Endothelial cell of umbilical vein (primary cell): ENCODE measurements around the gene ZNF362. TPM values are rescaled to one million over a fixed set of nuclear protein-coding genes. Genes with fewer than 3 reads are reported as not detected.

Experiments
- BruUV-seq: library from RNA; stranded (reverse); fragments of 400-500 nt; replicated peaks from 2 replicates; lab custom pipeline; 2021; lab: Mats Ljungman, UMichigan
- CTCF ChIA-PET: fragments of 300-600, 350-600 bp; sonication (Branson Sonifier 250); formaldehyde crosslinking; loops from one replicate; lab custom pipeline; 2021; ENCODE audit warnings: antibody characterized with exemption, inconsistent platforms; lab: Charles Lee
- POLR2A ChIA-PET: fragments of 300-600, 350-600 bp; sonication (Branson Sonifier 250); formaldehyde crosslinking; loops from one replicate; lab custom pipeline; 2021; ENCODE audit warnings: antibody characterized with exemption, inconsistent platforms; lab: Charles Lee
- DNase-seq: peaks from one replicate; pipeline ENCODE4 v3.0.0-alpha.2; 2011; ENCODE audit warnings: low read depth, low spot score
- FAIRE-seq: peaks from 2 replicates; lab custom pipeline; 2011; peaks lifted over from hg19 to GRCh38; lab: Jason Lieb, UNC
- H2AFZ ChIP-seq: 2 replicates; pipeline ENCODE4 v1.6.0; 2012; ENCODE audit warnings: low read depth, low read length, control low read depth, inconsistent platforms
- H3K27ac ChIP-seq: 2 replicates; pipeline ENCODE4 v1.5.1; 2011; ENCODE audit warnings: low read depth, mild to moderate bottlenecking, control low read depth, low read length, moderate library complexity; ENCODE audit not compliant: insufficient read depth
- H3K27me3 ChIP-seq, 2 experiments: 2 replicates each; pipeline versions ENCODE4 v1.6.0 to v1.6.1; 2011; ENCODE audit warnings: low read length in 2 of 2, mixed read lengths in 1 of 2; ENCODE audit not compliant: control insufficient read depth in 2 of 2, insufficient read depth in 2 of 2
- H3K36me3 ChIP-seq, 2 experiments: 2 replicates in 1 of 2; 3 replicates in 1 of 2; pipeline ENCODE4 v1.5.1; 2011; ENCODE audit warnings: low read length in 2 of 2, mild to moderate bottlenecking in 1 of 2, moderate library complexity in 1 of 2; ENCODE audit not compliant: control insufficient read depth in 2 of 2, insufficient read depth in 2 of 2; ENCODE audit errors: extremely low read depth in 1 of 2
- H3K4me1 ChIP-seq: 3 replicates; pipeline ENCODE4 v1.5.1; 2011; ENCODE audit warnings: mild to moderate bottlenecking, low read length; ENCODE audit not compliant: control insufficient read depth, insufficient read depth; ENCODE audit errors: extremely low read depth
- H3K4me2 ChIP-seq: 2 replicates; pipeline ENCODE4 v1.6.1; 2011; ENCODE audit warnings: low read length, control low read depth, mixed read lengths; ENCODE audit not compliant: insufficient read depth
- H3K4me3 ChIP-seq, 3 experiments: fragments of 200-600 bp in 1 of 3; sonication (generic), shearing (Covaris generic) in 1 of 3; replicated peaks in 1 of 3; 2 replicates each; pipeline ENCODE4 v1.5.1; 2011 to 2016; ENCODE audit warnings: control low read depth in 3 of 3, low read length in 3 of 3, mild to moderate bottlenecking in 2 of 3, inconsistent platforms in 1 of 3, low read depth in 1 of 3, moderate library complexity in 1 of 3; ENCODE audit not compliant: insufficient read depth in 1 of 3
- H3K79me2 ChIP-seq: 2 replicates; pipeline ENCODE4 v1.6.0; 2012; ENCODE audit warnings: low read length, inconsistent platforms; ENCODE audit not compliant: control insufficient read depth, insufficient read depth
- H3K9ac ChIP-seq: replicated peaks from 2 replicates; pipeline ENCODE3; 2011; ENCODE audit warnings: low read length, control low read depth; ENCODE audit not compliant: insufficient read depth; ENCODE audit errors: extremely low read depth
- H3K9me1 ChIP-seq: replicated peaks from 3 replicates; pipeline ENCODE4 v1.6.0; 2011; ENCODE audit warnings: mild to moderate bottlenecking, low read length; ENCODE audit not compliant: control insufficient read depth, insufficient read depth; ENCODE audit errors: extremely low read depth
- H3K9me3 ChIP-seq: replicated peaks from 2 replicates; pipeline ENCODE4 v1.5.1; 2012; ENCODE audit warnings: low read length, inconsistent platforms; ENCODE audit not compliant: control insufficient read depth, insufficient read depth
- H4K20me1 ChIP-seq: replicated peaks from 2 replicates; pipeline ENCODE3; 2011; ENCODE audit warnings: mild to moderate bottlenecking, low read length; ENCODE audit not compliant: control insufficient read depth, insufficient read depth; ENCODE audit errors: extremely low read depth
- CTCF ChIP-seq, 2 donors: IDR thresholded peaks; 1 replicate in 1 of 2; 2 replicates in 1 of 2; pipeline ENCODE4 v1.5.1; 2011; ENCODE audit warnings: low read length in 2 of 2, mild to moderate bottlenecking in 2 of 2, moderate library complexity in 2 of 2, control low read depth in 1 of 2, inconsistent platforms in 1 of 2, low read depth in 1 of 2; ENCODE audit not compliant: insufficient read depth in 1 of 2; ENCODE audit errors: extremely low read depth in 1 of 2
- EZH2 ChIP-seq: IDR thresholded peaks from 2 replicates; pipeline ENCODE4 v1.6.1; 2012; ENCODE audit warnings: borderline replicate concordance, low read depth, mild to moderate bottlenecking, moderate library complexity, low read length, inconsistent platforms; ENCODE audit not compliant: severe bottlenecking
- FOS ChIP-seq: IDR thresholded peaks from 2 replicates; pipeline ENCODE4 v1.6.1; 2011; ENCODE audit warnings: mild to moderate bottlenecking, low read length, moderate library complexity, borderline replicate concordance; ENCODE audit not compliant: insufficient read depth
- GATA2 ChIP-seq: IDR thresholded peaks from 2 replicates; pipeline ENCODE4 v1.7.0; 2011; ENCODE audit warnings: low read depth, mild to moderate bottlenecking, moderate library complexity, mixed read lengths, low read length; ENCODE audit not compliant: insufficient read length, insufficient read depth
- JUN ChIP-seq: IDR thresholded peaks from 2 replicates; pipeline ENCODE4 v1.6.1; 2011; ENCODE audit warnings: borderline replicate concordance, low read depth; ENCODE audit not compliant: insufficient read length, insufficient read depth
- MAX ChIP-seq: IDR thresholded peaks from 2 replicates; pipeline ENCODE4 v1.6.1; 2011; ENCODE audit not compliant: insufficient read depth, insufficient read length
- MYC ChIP-seq: IDR thresholded peaks from one replicate; pipeline ENCODE4 v1.6.1; 2011; ENCODE audit warnings: mild to moderate bottlenecking, low read depth, low read length
- POLR2A ChIP-seq: IDR thresholded peaks from 2 replicates; pipeline ENCODE4 v1.6.1; 2012; ENCODE audit warnings: low read depth, mild to moderate bottlenecking, control low read depth, low read length
- POLR2AphosphoS5 ChIP-seq: IDR thresholded peaks from 2 replicates; pipeline ENCODE4 v1.6.1; 2012; ENCODE audit warnings: low read depth, mild to moderate bottlenecking, control low read depth, low read length, moderate library complexity; ENCODE audit not compliant: insufficient read depth
- dilution Hi-C: fragments of 300-500 bp; cut with MboI; formaldehyde crosslinking; loops from one replicate; pipeline ENCODE4 v1.15.0; 2019; ENCODE audit warnings: low sequenced_read_pairs; ENCODE audit not compliant: extremely low pct_ligation_motif_present
- intact Hi-C: fragments of 100-400 bp; cut with micrococcal nuclease; formaldehyde crosslinking; loops from one replicate; pipeline ENCODE4 v1.10.0; 2022
- polyA plus RNA-seq, 4 experiments: library from polyadenylated mRNA; depleted of rRNA in 3 of 4; stranded (reverse) in 3 of 4; unstranded in 1 of 4; fragments of >200 nt; gene quantifications; 2 replicates each; pipeline versions ENCODE4 v1.2.1 to v1.2.3, GENCODE V29; 2011 to 2012; ENCODE audit warnings: missing spikeins in 1 of 4
- total RNA-seq: library from RNA; stranded (reverse); gene quantifications from 2 replicates; pipeline ENCODE4 v1.2.3, GENCODE V29; 2021

The ZNF362 gene
- total and polyA plus RNA-seq, 2 donors (not counting 3 experiments of a cell fraction or from before 2014, with no cell fraction given) = 28.4 to 35.3 TPM

GRCh38 chr1:33258788-33259274 lies 2.5 kb downstream of the ZNF362 start:
- Histone ChIP-seq H3K36me3 (peaks cover 0 to 5% of the 10 kb centered on the region in 2 experiments), H3K79me2 (peaks cover 15% of the 10 kb centered on the region), H3K4me3 (no peak overlapping the region), H3K9ac (no peak overlapping the region), H3K27ac (no peak overlapping the region), H3K4me1 (peaks cover 12% of the 10 kb centered on the region), H3K27me3 (no peaks in the 10 kb centered on the region), H3K9me1 (no peaks in the 10 kb centered on the region), H4K20me1 (no peaks in the 10 kb centered on the region), H3K9me3 (no peaks in the 10 kb centered on the region), H2AFZ (no peak overlapping the region), H3K4me2 (no peak overlapping the region)
- DNase-seq (no peak), FAIRE-seq (no peak)
- ChIA-PET POLR2A (no interaction called here), CTCF (no interaction called here)
- no TSS peak for BruUV-seq
- intact Hi-C loops = loop anchor here (5.0 kb wide), 3 partner anchors 38 to 132 kb away; no protein-coding TSS in a partner anchor
- no peak for TF ChIP-seq MYC
- no peak for TF ChIP-seq GATA2
- dilution Hi-C loops = no loop called here

- no peaks in the 10 kb centered on the region for H3K27me3 ChIP-seq
- DNase-seq = no peak
- no TSS peak for BruUV-seq
- dilution Hi-C loops (no loop called here), intact Hi-C loops (loop anchor here (5.0 kb wide), 3 partner anchors 37 to 133 kb away; no protein-coding TSS in a partner anchor)
- H3K9me1 ChIP-seq = no peaks in the 10 kb centered on the region
- H3K4me2 ChIP-seq = no peak overlapping the region
- H3K27ac ChIP-seq = no peak overlapping the region
- no peaks in the 10 kb centered on the region for H3K9me3 ChIP-seq
- H3K36me3 ChIP-seq = peaks cover 0 to 5% of the 10 kb centered on the region in 2 experiments
- TF ChIP-seq POLR2AphosphoS5 = no peak
- no peak for TF ChIP-seq MYC
- TF ChIP-seq GATA2 = no peak
- TF ChIP-seq POLR2A = no peak
- TF ChIP-seq MAX = no peak
- TF ChIP-seq EZH2 = no peak
- no peak for TF ChIP-seq FOS
- no peak for TF ChIP-seq JUN
- no peak for TF ChIP-seq CTCF (IDR thresholded peaks at IDR 0.05; ENCODE audit: extremely low read depth in 1 of 2, insufficient read depth in 1 of 2, low read depth in 1 of 2, low read length in 2 of 2)
- peaks cover 15% of the 10 kb centered on the region for H3K79me2 ChIP-seq
- H3K4me1 ChIP-seq = peaks cover 12% of the 10 kb centered on the region
- no peak overlapping the region for H3K4me3 ChIP-seq
- ChIA-PET CTCF (no interaction called here), POLR2A (no interaction called here)
- no peaks in the 10 kb centered on the region for H4K20me1 ChIP-seq
- FAIRE-seq = no peak
- H2AFZ ChIP-seq = no peak overlapping the region
- no peak overlapping the region for H3K9ac ChIP-seq
These were observed 3.6 kb downstream of the ZNF362 start for GRCh38 chr1:33259879-33260278.
